GM12891 (cell line): ENCODE results near the gene PHF10.

ENCODE experiments used
- POLR2A ChIP-seq: IDR thresholded peaks from 2 replicates; pipeline ENCODE4 v1.6.1; 2011; ENCODE audit warnings: low read depth, low read length, control low read depth
- POLR2AphosphoS5 ChIP-seq: IDR thresholded peaks from 2 replicates; pipeline ENCODE4 v1.6.1; 2011; ENCODE audit warnings: low read depth, low read length, control low read depth
- TAF1 ChIP-seq: IDR thresholded peaks from 2 replicates; pipeline ENCODE4 v1.6.1; 2011; ENCODE audit warnings: low read depth, low read length, control low read depth

DNA sequence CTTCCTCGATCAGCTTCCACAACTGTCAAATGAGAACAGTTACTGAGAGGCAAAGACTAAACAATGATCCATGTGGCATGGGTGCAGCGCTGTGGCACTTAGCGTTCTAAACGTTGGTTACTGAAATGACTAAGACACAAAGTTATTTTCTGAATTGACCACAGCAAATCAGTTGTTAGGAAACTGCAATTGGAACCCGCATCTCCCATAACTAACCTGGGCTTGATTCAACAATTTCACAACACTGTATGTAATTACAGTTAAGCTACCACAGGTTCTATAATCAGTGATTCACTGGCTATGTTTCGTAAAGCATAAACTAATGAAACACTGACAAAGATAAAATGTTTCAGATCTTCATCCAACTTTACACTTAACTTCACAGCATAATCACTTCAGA is 35.0 kb downstream of the PHF10 start:
- TF ChIP-seq TAF1 (no peak), POLR2A (no peak), POLR2AphosphoS5 (no peak)
